Spleen (tissue), 11 donors: ENCODE results near the gene ZNHIT2. TPM values are rescaled to one million over a fixed set of nuclear protein-coding genes. Genes with fewer than 3 reads are reported as not detected.

Experiments
- DNase-seq: peaks from one replicate; pipeline ENCODE4 v3.0.0-alpha.2; 2020
- H3K27ac ChIP-seq, 8 donors: fragments of 200-600 bp; sonication (generic) in 7 of 8; 1 replicate in 4 of 8; 2 replicates in 4 of 8; pipeline versions ENCODE4 v1.5.0 to v1.8.0; 2016 to 2021; ENCODE audit warnings: inconsistent platforms in 4 of 8, mild to moderate bottlenecking in 4 of 8, moderate library complexity in 1 of 8
- H3K27me3 ChIP-seq, 7 donors: fragments of 200-600 bp; sonication (generic) in 6 of 7; replicated peaks in 1 of 7; 1 replicate in 4 of 7; 2 replicates in 3 of 7; pipeline versions ENCODE4 v1.5.0 to v1.8.0; 2016 to 2021; ENCODE audit warnings: inconsistent platforms in 3 of 7, mild to moderate bottlenecking in 1 of 7
- H3K36me3 ChIP-seq, 6 donors: fragments of 200-600 bp; sonication (generic) in 5 of 6; 1 replicate in 4 of 6; 2 replicates in 2 of 6; pipeline versions ENCODE4 v1.5.0 to v1.8.0; 2016 to 2021; ENCODE audit warnings: inconsistent platforms in 2 of 6
- H3K4me1 ChIP-seq, 6 donors: fragments of 200-600 bp; sonication (generic) in 5 of 6; 1 replicate in 3 of 6; 2 replicates in 3 of 6; pipeline versions ENCODE4 v1.5.0 to v1.8.0; 2016 to 2021; ENCODE audit warnings: inconsistent platforms in 3 of 6
- H3K4me3 ChIP-seq, 8 donors: fragments of 200-600 bp; sonication (generic) in 7 of 8; 1 replicate in 4 of 8; 2 replicates in 4 of 8; pipeline versions ENCODE4 v1.5.0 to v1.8.0; 2016 to 2021; ENCODE audit warnings: inconsistent platforms in 4 of 8, mild to moderate bottlenecking in 4 of 8, moderate library complexity in 2 of 8
- H3K9me3 ChIP-seq, 8 donors: fragments of 200-600 bp; sonication (generic) in 7 of 8; 1 replicate in 4 of 8; 2 replicates in 4 of 8; pipeline versions ENCODE4 v1.5.0 to v1.8.0; 2016 to 2021; ENCODE audit warnings: inconsistent platforms in 4 of 8
- CTCF ChIP-seq, 11 experiments: fragments of 200-600 bp in 7 of 11; fragments of 450-650 bp in 4 of 11; sonication (generic) in 4 of 11; IDR thresholded peaks in 8 of 11; conservative IDR thresholded peaks in 3 of 11; 1 replicate in 7 of 11; 2 replicates in 4 of 11; pipeline versions ENCODE4 v1.4.0 to v1.8.0; 2016 to 2021; ENCODE audit warnings: antibody characterized with exemption in 11 of 11, inconsistent platforms in 4 of 11, mild to moderate bottlenecking in 1 of 11
- POLR2A ChIP-seq, 3 donors: fragments of 450-650 bp; IDR thresholded peaks; one replicate each; pipeline ENCODE4 v1.5.1; 2017; ENCODE audit warnings: antibody characterized with exemption in 3 of 3, mild to moderate bottlenecking in 1 of 3
- POLR2AphosphoS5 ChIP-seq, 3 donors: sonication (generic); formaldehyde crosslinking; IDR thresholded peaks; one replicate each; pipeline ENCODE4 v1.5.1; 2017; ENCODE audit warnings: antibody characterized with exemption in 3 of 3
- WGBS, 5 donors: extraction: QIAGEN DNeasy Blood & Tissue Kit in 3 of 5; methylation state at CpG; one replicate each; pipeline versions ENCODE4 v1.1.5 to v1.1.7; 2013 to 2018; 5-methylcytosine and 5-hydroxymethylcytosine counted together
- intact Hi-C: fragments of 100-400 bp; cut with DNase I; formaldehyde crosslinking; loops from one replicate; pipeline ENCODE4 v1.15.0; 2023; ENCODE audit warnings: low total_unique reads
- polyA plus RNA-seq, 3 donors: library from polyadenylated mRNA; stranded (reverse); fragments of 200-250 nt; gene quantifications; one replicate each; pipeline ENCODE4 v1.2.1, GENCODE V29; 2013
- total RNA-seq, 7 donors: library from RNA; depleted of rRNA in 3 of 7; stranded (reverse); fragments of >200 nt in 3 of 7; fragmentation: NEBNext Ultra II Directional in 4 of 7; extraction: Animal tissue kit (Norgen Biotek cat#: 25700) in 4 of 7; gene quantifications; one replicate each; pipeline versions ENCODE4 v1.1.0 to v1.2.1, GENCODE V29; 2016 to 2021
- donor health status: healthy with polysubstance abuse.
- donor health status: DM: no; HTN: no; CAD: no; lungs with moderate emphysema.
- donor health status: DM: no; HTN: no; CAD: no.
- donor health status: Bipolar disorder and iron deficiency.
- donor health status: healthy.
- donor health status: DM: no; HTN: no; CAD: no.
- donor health status: DM: yes; HTN: yes; CAD: no.

Gene ZNHIT2
- total and polyA plus RNA-seq, 10 donors, result 7.9 to 21.1 (median 13.3) TPM

GRCh38 chr11:65083134-65083833 is 34.2 kb downstream of the ZNHIT2 start:
- DNase-seq, result no peak
- Histone ChIP-seq H3K36me3 (peaks cover 0 to 52% (median 29%) of the 10 kb centered on the region in 6 donors), H3K27me3 (no peaks in the 10 kb centered on the region), H3K27ac (peak overlapping the region; percentile 91 to 98 (median 94)), H3K4me3 (peak overlapping the region; percentile 40 to 89 (median 74)), H3K4me1 (peaks cover 16 to 51% (median 26%) of the 10 kb centered on the region in 6 donors), H3K9me3 (no peaks in the 10 kb centered on the region)
- intact Hi-C loops, result no loop called here
- no peak for TF ChIP-seq CTCF (IDR thresholded peaks at IDR 0.05 in 8 of 11, conservative IDR thresholded peaks at IDR 0.05 in 3 of 11)
- no peak for TF ChIP-seq POLR2A (IDR thresholded peaks at IDR 0.05)
- TF ChIP-seq POLR2AphosphoS5 (IDR thresholded peaks at IDR 0.05), result no peak
- 4 to 12% (median 7%) methylated on average over 13 of the region's 13 CpGs for WGBS, 5 donors

- intact Hi-C loops, result no loop called here
Observed at GRCh38 chr11:65078786-65079342, 38.6 kb downstream of the ZNHIT2 start.

GRCh38 chr11:65078151-65078550 is 39.4 kb downstream of the ZNHIT2 start:
- peaks cover 0 to 35% (median 0%) of the 10 kb centered on the region in 6 donors for H3K36me3 ChIP-seq
- peak; percentile 82 for DNase-seq
- H3K4me1 ChIP-seq, result peaks cover 0 to 27% (median 2%) of the 10 kb centered on the region in 6 donors
- no peaks in the 10 kb centered on the region for H3K9me3 ChIP-seq
- peak overlapping the region in 1 of 8 donors; percentile 3 for H3K27ac ChIP-seq
- 50 to 63% (median 59%) methylated on average over 3 of the region's 3 CpGs for WGBS, 5 donors
- intact Hi-C loops, result no loop called here
- H3K4me3 ChIP-seq, result no peak overlapping the region
- no peaks in the 10 kb centered on the region for H3K27me3 ChIP-seq
- TF ChIP-seq POLR2A (IDR thresholded peaks at IDR 0.05) (no peak), CTCF (IDR thresholded peaks at IDR 0.05 in 8 of 11, conservative IDR thresholded peaks at IDR 0.05 in 3 of 11) (peak; percentile 35 to 84 (median 75))

More at GRCh38 chr11:65078786-65079342, 38.6 kb downstream of the ZNHIT2 start:
- Histone ChIP-seq H3K27ac (peak overlapping the region in 1 of 8 donors; percentile 3), H3K4me3 (no peak overlapping the region), H3K9me3 (no peaks in the 10 kb centered on the region), H3K36me3 (peaks cover 0 to 35% (median 0%) of the 10 kb centered on the region in 6 donors), H3K27me3 (no peaks in the 10 kb centered on the region), H3K4me1 (peaks cover 4 to 34% (median 9%) of the 10 kb centered on the region in 6 donors)
- TF ChIP-seq CTCF (IDR thresholded peaks at IDR 0.05 in 8 of 11, conservative IDR thresholded peaks at IDR 0.05 in 3 of 11) (no peak), POLR2A (IDR thresholded peaks at IDR 0.05) (no peak), POLR2AphosphoS5 (IDR thresholded peaks at IDR 0.05) (no peak)
- DNase-seq, result no peak
- 90 to 92% (median 91%) methylated on average over 9 of the region's 9 CpGs for WGBS, 5 donors

GRCh38 chr11:65077451-65077850 is 40.0 kb downstream of the ZNHIT2 start:
- Histone ChIP-seq H3K9me3 (no peaks in the 10 kb centered on the region), H3K36me3 (peaks cover 0 to 35% (median 0%) of the 10 kb centered on the region in 6 donors), H3K27ac (no peak overlapping the region), H3K4me3 (no peak overlapping the region), H3K4me1 (peaks cover 0 to 20% (median 0%) of the 10 kb centered on the region in 6 donors), H3K27me3 (no peaks in the 10 kb centered on the region)
- WGBS, 5 donors, result 69 to 90% (median 83%) methylated on average over 4 of the region's 4 CpGs
- DNase-seq, result no peak
- intact Hi-C loops, result no loop called here
- no peak for TF ChIP-seq POLR2AphosphoS5 (IDR thresholded peaks at IDR 0.05)
- no peak for TF ChIP-seq CTCF (IDR thresholded peaks at IDR 0.05 in 8 of 11, conservative IDR thresholded peaks at IDR 0.05 in 3 of 11)
- no peak for TF ChIP-seq POLR2A (IDR thresholded peaks at IDR 0.05)
